WERI-Rb-1 (cell line): ENCODE results near the gene KRTAP10-2.

Source experiments
- DNase-seq: peaks from one replicate; pipeline ENCODE4 v3.0.0-alpha.2; 2020
- H3K27ac ChIP-seq: fragments of 250-450 bp; sonication (Bioruptor Pico); 2 replicates; pipeline ENCODE4 v1.5.1; 2020; ENCODE audit warnings: mild to moderate bottlenecking, moderate library complexity
- H3K27me3 ChIP-seq: fragments of 250-450 bp; sonication (Bioruptor Pico); 2 replicates; pipeline ENCODE4 v1.5.1; 2021; ENCODE audit warnings: mild to moderate bottlenecking, low read depth, moderate library complexity; ENCODE audit not compliant: insufficient read depth, severe bottlenecking
- H3K36me3 ChIP-seq: fragments of 250-450 bp; sonication (Bioruptor Pico); 2 replicates; pipeline ENCODE4 v1.5.1; 2020; ENCODE audit warnings: mild to moderate bottlenecking, moderate library complexity
- H3K4me3 ChIP-seq: 2 replicates; pipeline ENCODE4 v1.5.1; 2011; ENCODE audit warnings: low read depth, mild to moderate bottlenecking, control low read depth, low read length
- H3K9me3 ChIP-seq: fragments of 250-450 bp; sonication (Bioruptor Pico); 2 replicates; pipeline ENCODE4 v1.5.1; 2021; ENCODE audit warnings: mild to moderate bottlenecking, moderate library complexity; ENCODE audit not compliant: severe bottlenecking
- TF ChIP-seq, protein P1 (sequence below): IDR thresholded peaks from 2 replicates; pipeline ENCODE4 v1.5.1; 2011; ENCODE audit warnings: low read depth, mild to moderate bottlenecking, control low read depth, inconsistent platforms, low read length

Gene KRTAP10-2

DNA sequence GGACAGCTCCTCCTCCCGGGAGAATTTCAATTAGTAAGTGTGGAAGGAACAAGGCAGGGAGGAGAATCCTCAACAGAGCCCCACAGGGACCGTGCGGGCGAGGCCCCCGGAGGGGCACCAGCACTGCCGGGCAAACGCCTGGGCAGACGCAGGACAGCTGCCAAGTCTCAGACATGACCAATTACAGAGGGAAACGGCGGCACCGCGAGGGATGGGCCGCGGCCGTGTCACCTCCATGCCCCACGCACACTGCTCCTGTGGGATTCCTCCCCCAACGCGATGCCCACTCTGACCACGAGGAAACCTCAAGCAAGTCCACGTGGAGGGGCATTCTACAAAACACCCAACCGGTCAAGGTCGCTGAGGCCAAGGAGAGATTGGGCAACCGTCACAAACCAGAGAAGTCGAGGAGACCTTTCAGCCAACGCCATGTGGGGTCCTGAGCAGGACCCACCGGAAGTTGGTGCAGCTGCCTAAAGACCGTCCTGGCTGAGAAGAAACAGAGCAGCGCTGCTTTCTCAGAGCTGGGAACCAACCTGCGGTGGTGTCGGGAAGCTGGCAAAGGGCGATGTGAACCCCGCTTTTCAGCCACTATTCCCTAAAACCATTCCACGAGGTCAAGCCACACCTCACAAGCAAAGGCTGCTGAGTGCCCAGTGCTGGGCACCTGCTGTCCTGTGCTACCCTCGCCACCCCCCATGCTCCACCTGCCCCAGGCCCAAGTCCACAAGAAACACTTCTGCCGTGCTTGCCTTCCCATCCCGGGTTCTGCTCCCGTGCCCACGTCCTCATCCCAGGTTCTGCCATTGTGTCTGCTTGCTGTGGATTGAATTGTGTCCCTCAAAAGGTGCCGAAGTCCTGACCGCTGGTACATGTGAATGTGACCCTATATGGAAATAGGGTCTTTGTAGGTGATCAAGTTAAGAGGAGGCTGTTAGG is 20.8 kb upstream of the KRTAP10-2 start:
- TF ChIP-seq, protein P1, sequence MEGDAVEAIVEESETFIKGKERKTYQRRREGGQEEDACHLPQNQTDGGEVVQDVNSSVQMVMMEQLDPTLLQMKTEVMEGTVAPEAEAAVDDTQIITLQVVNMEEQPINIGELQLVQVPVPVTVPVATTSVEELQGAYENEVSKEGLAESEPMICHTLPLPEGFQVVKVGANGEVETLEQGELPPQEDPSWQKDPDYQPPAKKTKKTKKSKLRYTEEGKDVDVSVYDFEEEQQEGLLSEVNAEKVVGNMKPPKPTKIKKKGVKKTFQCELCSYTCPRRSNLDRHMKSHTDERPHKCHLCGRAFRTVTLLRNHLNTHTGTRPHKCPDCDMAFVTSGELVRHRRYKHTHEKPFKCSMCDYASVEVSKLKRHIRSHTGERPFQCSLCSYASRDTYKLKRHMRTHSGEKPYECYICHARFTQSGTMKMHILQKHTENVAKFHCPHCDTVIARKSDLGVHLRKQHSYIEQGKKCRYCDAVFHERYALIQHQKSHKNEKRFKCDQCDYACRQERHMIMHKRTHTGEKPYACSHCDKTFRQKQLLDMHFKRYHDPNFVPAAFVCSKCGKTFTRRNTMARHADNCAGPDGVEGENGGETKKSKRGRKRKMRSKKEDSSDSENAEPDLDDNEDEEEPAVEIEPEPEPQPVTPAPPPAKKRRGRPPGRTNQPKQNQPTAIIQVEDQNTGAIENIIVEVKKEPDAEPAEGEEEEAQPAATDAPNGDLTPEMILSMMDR, result no peak
- H3K36me3 ChIP-seq, result no peaks in the 10 kb centered on the region
- H3K4me3 ChIP-seq, result no peak overlapping the region
- H3K27ac ChIP-seq, result no peak overlapping the region
- H3K9me3 ChIP-seq, result peaks cover 19% of the 10 kb centered on the region
- DNase-seq, result no peak
- no peaks in the 10 kb centered on the region for H3K27me3 ChIP-seq

DNA sequence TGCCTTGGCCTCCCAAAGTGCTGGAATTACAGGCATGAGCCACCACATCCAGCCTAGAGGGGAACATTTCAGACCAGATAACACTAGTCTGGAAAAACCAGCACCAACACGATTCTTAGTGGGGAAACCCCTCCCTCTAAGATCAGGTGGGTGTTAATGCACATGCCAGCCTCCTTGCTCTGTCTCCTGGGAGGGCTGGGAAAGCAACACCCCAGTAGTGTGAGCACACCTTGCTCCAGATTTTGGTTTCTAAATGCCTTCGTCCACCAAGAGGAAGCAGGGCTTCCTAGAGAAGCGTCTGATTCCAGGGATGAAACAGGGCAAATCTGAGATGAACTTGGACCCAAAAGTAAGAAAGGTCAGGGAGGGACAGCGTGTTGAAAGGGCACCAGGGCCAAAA is 20.0 kb upstream of the KRTAP10-2 start:
- Histone ChIP-seq H3K9me3 (peaks cover 14% of the 10 kb centered on the region), H3K27ac (no peak overlapping the region), H3K27me3 (no peaks in the 10 kb centered on the region), H3K36me3 (no peaks in the 10 kb centered on the region), H3K4me3 (no peak overlapping the region)
- no peak for DNase-seq
- TF ChIP-seq, protein P1, result no peak

DNA sequence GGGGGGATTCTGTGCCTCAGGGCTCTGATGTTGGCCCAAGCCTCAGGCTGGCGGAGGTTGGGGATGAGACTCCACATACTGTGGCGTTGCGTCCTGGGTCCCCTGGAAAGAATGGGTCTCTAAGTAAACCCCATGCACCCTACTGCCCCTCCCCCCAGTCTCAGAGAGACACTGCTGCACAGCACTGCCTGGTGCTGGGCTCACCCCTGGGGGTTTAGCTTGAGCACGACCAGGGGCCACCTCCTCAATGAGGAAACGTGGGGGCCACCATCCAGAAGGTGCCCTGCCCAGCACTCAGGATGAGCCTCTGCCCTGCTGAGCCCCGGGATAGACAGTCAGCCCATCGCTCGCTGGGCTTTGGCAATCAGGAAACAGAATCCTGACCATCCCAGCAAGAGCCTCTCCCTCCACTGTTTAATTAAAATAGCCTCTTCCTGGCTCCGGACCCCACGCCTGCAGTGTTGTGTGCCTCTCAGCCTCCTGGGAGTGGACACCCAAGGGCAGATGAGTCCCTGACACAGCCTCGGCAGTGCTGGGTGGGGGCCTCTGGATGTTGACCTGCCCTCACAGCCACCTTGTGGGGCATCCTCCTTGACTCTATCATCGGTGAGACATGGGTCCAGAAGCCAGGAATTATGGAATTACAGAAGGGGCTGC is 18.7 kb upstream of the KRTAP10-2 start:
- Histone ChIP-seq H3K27me3 (no peaks in the 10 kb centered on the region), H3K4me3 (no peak overlapping the region), H3K27ac (no peak overlapping the region), H3K36me3 (no peaks in the 10 kb centered on the region), H3K9me3 (peaks cover 17% of the 10 kb centered on the region)
- TF ChIP-seq, protein P1, result no peak
- no peak for DNase-seq

DNA sequence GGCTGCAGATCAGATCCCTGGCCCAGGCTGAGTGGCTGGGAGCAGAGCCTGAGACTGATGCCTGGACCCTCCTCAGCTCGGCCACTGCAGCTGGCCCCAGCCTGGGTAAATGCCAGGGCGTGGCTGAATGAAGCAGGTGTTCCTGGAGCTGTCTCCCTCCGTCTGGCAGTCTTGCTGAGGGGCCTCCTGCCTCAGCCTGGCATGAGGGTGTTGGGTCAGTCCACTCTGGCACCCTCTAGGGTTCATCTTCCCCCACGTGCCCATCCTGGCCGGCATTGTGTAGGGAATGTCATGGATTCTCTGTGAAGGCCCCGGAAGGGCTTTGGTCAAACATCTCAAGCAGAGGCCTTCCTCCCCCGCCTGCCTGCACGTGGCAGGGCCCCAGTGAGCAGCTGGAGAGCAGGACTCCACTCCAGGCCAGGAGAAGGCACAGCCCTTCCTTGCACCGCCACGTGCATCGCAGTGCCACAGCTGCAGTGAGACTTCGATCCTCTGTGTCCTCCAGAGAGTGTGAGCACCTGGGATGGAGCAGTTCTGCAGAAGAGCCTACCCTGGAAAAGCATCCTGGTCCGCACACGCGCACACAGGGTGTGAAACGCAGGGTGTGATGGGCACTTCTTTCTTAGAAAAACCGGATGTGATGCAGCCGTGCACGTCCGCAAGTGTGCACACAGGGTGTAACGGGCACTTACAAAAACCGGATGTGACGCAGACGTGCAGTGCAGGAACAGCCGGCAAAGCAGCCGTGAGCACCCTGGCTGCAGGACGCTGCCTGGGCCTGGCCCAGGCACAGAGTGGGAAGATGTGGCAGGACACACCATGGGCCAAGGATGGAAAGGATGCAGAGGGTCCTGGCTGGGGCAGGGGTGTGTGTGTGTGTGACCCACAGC is 17.6 kb upstream of the KRTAP10-2 start:
- H3K27me3 ChIP-seq, result no peaks in the 10 kb centered on the region
- H3K36me3 ChIP-seq, result no peaks in the 10 kb centered on the region
- H3K9me3 ChIP-seq, result peaks cover 17% of the 10 kb centered on the region
- no peak for DNase-seq
- H3K4me3 ChIP-seq, result no peak overlapping the region
- H3K27ac ChIP-seq, result no peak overlapping the region
- TF ChIP-seq, protein P1, result no peak

DNA sequence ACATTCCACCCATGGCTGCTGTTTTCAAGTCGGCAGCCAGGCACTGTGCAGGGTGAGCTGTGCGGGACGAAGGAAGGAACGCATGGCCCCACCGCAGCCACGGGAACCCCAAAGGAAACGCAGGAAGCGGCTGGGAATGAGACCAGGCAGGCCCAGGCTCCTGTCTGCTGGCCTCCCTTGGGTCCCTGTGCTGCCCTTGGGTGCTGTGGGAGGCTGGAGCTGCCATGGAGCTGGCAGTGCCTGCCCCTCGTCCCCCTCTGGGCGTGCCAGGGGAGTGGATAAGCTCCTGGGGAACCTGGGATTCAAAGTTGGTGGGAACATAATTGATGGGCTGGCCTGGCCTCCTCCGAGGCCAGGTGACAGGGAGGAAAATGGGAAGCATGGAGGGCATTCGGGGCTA is 17.0 kb upstream of the KRTAP10-2 start:
- peaks cover 17% of the 10 kb centered on the region for H3K9me3 ChIP-seq
- H3K4me3 ChIP-seq, result no peak overlapping the region
- H3K36me3 ChIP-seq, result no peaks in the 10 kb centered on the region
- no peaks in the 10 kb centered on the region for H3K27me3 ChIP-seq
- no peak for DNase-seq
- no peak overlapping the region for H3K27ac ChIP-seq
- TF ChIP-seq, protein P1, result no peak
